IPS DF 6.9 (cell line): ENCODE measurements around the gene FGF3.

ENCODE experiments used
- DNase-seq: peaks from one replicate; pipeline ENCODE4 v3.0.0-alpha.2; 2013; ENCODE audit warnings: low read depth, low spot score
- H3K27ac ChIP-seq: one replicate; pipeline ENCODE4 v1.5.1; 2013; ENCODE audit warnings: low read length, control low read depth
- H3K27me3 ChIP-seq: 2 replicates; pipeline ENCODE4 v1.6.1; 2013; ENCODE audit warnings: mild to moderate bottlenecking, low read length; ENCODE audit not compliant: control insufficient read depth, insufficient read depth
- H3K36me3 ChIP-seq: 2 replicates; pipeline ENCODE4 v1.6.1; 2013; ENCODE audit warnings: low read length; ENCODE audit not compliant: control insufficient read depth, insufficient read depth
- H3K4me1 ChIP-seq: 2 replicates; pipeline ENCODE4 v1.6.1; 2013; ENCODE audit warnings: low read length; ENCODE audit not compliant: control insufficient read depth, insufficient read depth
- H3K4me3 ChIP-seq: 2 replicates; pipeline ENCODE4 v1.5.1; 2013; ENCODE audit warnings: mild to moderate bottlenecking, low read length
- H3K9me3 ChIP-seq: 2 replicates; pipeline ENCODE4 v1.6.1; 2013; ENCODE audit warnings: low read length, inconsistent platforms; ENCODE audit not compliant: control insufficient read depth, insufficient read depth
- WGBS: extraction: QIAGEN DNeasy Blood & Tissue Kit; methylation state at CpG from one replicate; pipeline ENCODE4 v1.1.7; 2013; ENCODE audit warnings: mixed read lengths, missing lambda C conversion rate; ENCODE audit not compliant: insufficient read length, insufficient coverage; 5-methylcytosine and 5-hydroxymethylcytosine counted together

FGF3 gene

GRCh38 chr11:69834811-69835800, 15.9 kb upstream of the FGF3 start:
- Histone ChIP-seq H3K36me3 (no peaks in the 10 kb centered on the region), H3K27ac (no peak overlapping the region), H3K4me3 (no peak overlapping the region), H3K27me3 (no peaks in the 10 kb centered on the region), H3K4me1 (peaks cover 4% of the 10 kb centered on the region), H3K9me3 (no peaks in the 10 kb centered on the region)
- no peak for DNase-seq
- no CpG with 5 or more reads among the region's 35 CpGs for WGBS

DNA sequence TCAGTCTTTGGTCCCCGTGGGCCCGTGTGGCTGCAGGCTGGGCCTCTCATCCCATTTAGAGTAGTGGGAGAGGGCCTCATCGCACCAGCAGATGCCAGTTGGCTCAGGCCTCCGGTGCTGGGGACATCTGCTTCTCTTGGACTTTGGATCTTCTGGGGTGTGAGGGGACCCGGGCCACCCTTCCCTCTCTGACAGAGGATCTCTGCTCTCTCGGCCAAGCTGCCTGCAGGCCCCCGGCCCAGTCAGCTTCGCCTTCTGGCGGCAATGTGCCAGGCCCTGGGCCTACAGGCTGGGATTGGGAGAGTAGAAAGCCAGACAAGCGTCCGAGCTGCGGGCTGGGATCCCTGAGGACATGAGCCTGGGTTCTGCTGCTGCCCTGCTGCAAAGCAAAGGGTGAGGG, 15.0 kb upstream of the FGF3 start:
- Histone ChIP-seq H3K4me1 (peaks cover 4% of the 10 kb centered on the region), H3K27me3 (no peaks in the 10 kb centered on the region), H3K4me3 (no peak overlapping the region), H3K9me3 (no peaks in the 10 kb centered on the region), H3K36me3 (no peaks in the 10 kb centered on the region), H3K27ac (no peak overlapping the region)
- no CpG with 5 or more reads among the region's 12 CpGs for WGBS
- no peak for DNase-seq

DNA sequence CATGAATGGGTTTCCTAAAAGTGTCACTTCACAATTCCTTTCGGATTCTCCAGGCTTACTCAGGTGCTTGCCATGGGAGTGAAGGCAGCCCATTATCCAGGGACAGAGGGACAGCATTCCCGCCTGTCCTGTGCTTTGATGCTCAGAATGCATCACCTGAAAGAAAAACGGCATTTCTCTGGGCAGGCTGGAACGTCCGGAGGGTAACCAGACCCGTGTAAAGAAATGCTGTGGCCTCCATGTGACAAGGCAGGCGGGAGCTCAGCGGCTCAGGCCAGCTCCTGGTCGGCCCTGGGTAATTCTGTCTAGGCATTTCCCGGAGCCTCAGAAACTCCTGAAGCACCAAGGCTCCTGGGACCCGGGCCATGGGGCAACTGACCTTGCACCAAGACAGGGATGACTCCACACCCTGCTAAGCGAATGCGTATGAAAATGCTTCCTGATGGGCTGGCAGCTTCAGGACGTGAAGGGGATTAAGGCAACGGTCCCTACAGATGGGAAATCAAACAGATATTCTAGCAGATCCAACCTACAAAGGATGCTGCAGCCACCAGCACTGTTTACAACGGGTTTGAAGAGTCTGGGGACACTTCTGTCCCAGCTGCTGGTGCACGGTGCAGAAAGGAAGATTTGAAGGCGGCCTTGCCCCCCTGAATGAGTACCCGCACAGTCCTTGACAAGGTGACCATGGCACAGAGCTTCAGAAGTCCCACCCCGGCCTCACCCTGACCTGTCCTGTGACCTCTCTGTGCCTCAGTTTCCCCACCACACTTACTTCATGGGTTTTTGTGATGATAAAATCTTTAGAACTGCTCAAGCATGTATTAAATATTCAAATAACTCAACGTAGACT, 13.6 kb upstream of the FGF3 start:
- Histone ChIP-seq H3K4me3 (no peak overlapping the region), H3K4me1 (peaks cover 5% of the 10 kb centered on the region), H3K27me3 (no peaks in the 10 kb centered on the region), H3K36me3 (no peaks in the 10 kb centered on the region), H3K27ac (no peak overlapping the region), H3K9me3 (no peaks in the 10 kb centered on the region)
- no CpG with 5 or more reads among the region's 21 CpGs for WGBS
- DNase-seq = no peak

- DNase-seq = no peak
- no peaks in the 10 kb centered on the region for H3K27me3 ChIP-seq
- H3K27ac ChIP-seq = no peak overlapping the region
- WGBS = no CpG with 5 or more reads among the region's 2 CpGs
- no peaks in the 10 kb centered on the region for H3K9me3 ChIP-seq
- no peaks in the 10 kb centered on the region for H3K36me3 ChIP-seq
- H3K4me1 ChIP-seq = peaks cover 5% of the 10 kb centered on the region
- no peak overlapping the region for H3K4me3 ChIP-seq
Measured at GRCh38 chr11:69831985-69832384, 12.8 kb upstream of the FGF3 start.

- WGBS = no CpG with 5 or more reads among the region's 11 CpGs
- no peaks in the 10 kb centered on the region for H3K36me3 ChIP-seq
- DNase-seq = no peak
- H3K9me3 ChIP-seq = no peaks in the 10 kb centered on the region
- H3K27ac ChIP-seq = no peak overlapping the region
- no peak overlapping the region for H3K4me3 ChIP-seq
- H3K27me3 ChIP-seq = no peaks in the 10 kb centered on the region
- H3K4me1 ChIP-seq = peaks cover 5% of the 10 kb centered on the region
Measured at GRCh38 chr11:69830086-69830485, 10.9 kb upstream of the FGF3 start.

- H3K36me3 ChIP-seq = no peaks in the 10 kb centered on the region
- WGBS = no CpG with 5 or more reads among the region's 6 CpGs
- no peak for DNase-seq
Measured at GRCh38 chr11:69828971-69829344, 9.7 kb upstream of the FGF3 start.

DNA sequence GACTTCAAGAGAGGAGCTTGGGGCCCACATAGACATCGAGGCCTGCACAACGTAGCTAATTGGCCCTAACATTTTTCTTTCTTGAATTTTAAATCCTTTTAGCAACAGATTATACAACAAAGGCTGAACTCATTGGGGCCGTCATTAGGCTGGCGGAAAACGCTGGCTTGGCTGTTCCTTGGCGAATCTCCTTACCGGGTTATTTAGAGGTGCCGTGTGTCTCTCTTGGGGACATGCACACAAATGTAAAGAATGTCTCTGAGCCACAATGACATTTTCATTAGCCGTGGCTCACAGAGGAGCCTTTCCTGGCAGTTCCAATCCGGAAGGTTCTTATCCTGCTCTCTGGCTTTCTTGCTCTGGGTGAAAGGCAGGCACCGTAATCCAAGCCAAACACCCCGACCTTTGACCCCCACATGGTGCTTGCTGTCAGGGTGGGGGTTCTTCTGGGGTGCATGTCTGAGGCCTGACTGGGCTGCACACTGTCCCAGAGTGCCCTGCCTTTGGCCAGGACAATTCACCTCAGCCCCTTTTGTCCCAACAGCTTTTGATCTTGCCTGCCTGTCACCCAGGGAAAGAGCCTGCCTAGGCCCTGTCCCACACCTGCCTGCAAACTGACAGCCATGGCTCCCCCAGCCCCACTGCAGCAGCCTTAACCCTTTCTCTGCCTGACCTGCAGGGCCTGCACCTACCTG, 9.2 kb upstream of the FGF3 start:
- H3K27me3 ChIP-seq = no peaks in the 10 kb centered on the region
- no peak overlapping the region for H3K4me3 ChIP-seq
- no CpG with 5 or more reads among the region's 12 CpGs for whole genome bisulfite sequencing
- H3K9me3 ChIP-seq = no peaks in the 10 kb centered on the region
- peaks cover 5% of the 10 kb centered on the region for H3K4me1 ChIP-seq
- no peaks in the 10 kb centered on the region for H3K36me3 ChIP-seq
- no peak for DNase-seq
- no peak overlapping the region for H3K27ac ChIP-seq

More at GRCh38 chr11:69828971-69829344, 9.7 kb upstream of the FGF3 start:
- no peak overlapping the region for H3K4me3 ChIP-seq
- H3K4me1 ChIP-seq = peaks cover 5% of the 10 kb centered on the region
- H3K9me3 ChIP-seq = no peaks in the 10 kb centered on the region
- no peaks in the 10 kb centered on the region for H3K27me3 ChIP-seq
- no peak overlapping the region for H3K27ac ChIP-seq

- no peaks in the 10 kb centered on the region for H3K9me3 ChIP-seq
- no CpG with 5 or more reads among the region's 10 CpGs for WGBS
- no peak overlapping the region for H3K4me3 ChIP-seq
- DNase-seq = no peak
- H3K27me3 ChIP-seq = no peaks in the 10 kb centered on the region
- no peak overlapping the region for H3K27ac ChIP-seq
- H3K4me1 ChIP-seq = 0 out of 2 replicates have a peak, but pooled peaks cover 2% of the 10 kb centered on the region
- H3K36me3 ChIP-seq = no peaks in the 10 kb centered on the region
Measured at GRCh38 chr11:69826773-69827172, 7.6 kb upstream of the FGF3 start.

DNA sequence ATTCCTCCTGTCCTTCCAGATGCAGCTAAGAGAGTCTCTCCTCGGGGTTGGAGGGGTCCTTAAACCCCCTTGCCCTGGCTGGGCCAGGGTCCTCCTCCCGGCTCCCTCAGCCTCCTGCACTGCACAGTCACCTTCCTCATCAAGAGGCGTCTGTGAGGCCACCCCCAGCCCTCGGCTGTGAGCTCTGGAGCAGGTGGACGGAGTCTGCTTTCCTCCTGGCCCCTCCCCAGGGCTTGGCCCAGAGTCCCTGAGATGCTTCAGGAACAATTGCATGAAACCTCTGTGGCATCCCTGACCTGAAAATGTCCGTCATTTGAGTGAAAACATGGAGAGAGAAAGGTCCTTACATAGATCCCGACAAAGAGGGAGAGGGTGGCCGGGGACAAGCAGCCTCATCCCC, 6.7 kb upstream of the FGF3 start:
- DNase-seq = no peak
- no CpG with 5 or more reads among the region's 8 CpGs for WGBS
- Histone ChIP-seq H3K27ac (no peak overlapping the region), H3K9me3 (no peaks in the 10 kb centered on the region), H3K27me3 (no peaks in the 10 kb centered on the region; the same call in 1 of the 2 replicates), H3K4me1 (0 out of 2 replicates have a peak, but pooled peaks cover 2% of the 10 kb centered on the region), H3K36me3 (no peaks in the 10 kb centered on the region), H3K4me3 (no peak overlapping the region)
